Calu3 (cell line): ENCODE data around the gene MID1. TPM values are rescaled to one million over a fixed set of nuclear protein-coding genes. Genes with fewer than 3 reads are reported as not detected.

Source experiments
- BruUV-seq: library from RNA; stranded (reverse); fragments of 400-500 nt; replicated peaks from 2 replicates; lab custom pipeline; 2021; lab: Mats Ljungman, UMichigan
- CTCF ChIA-PET: fragments of 300-600 bp; sonication (Branson Sonifier 250); formaldehyde crosslinking; loops from one replicate; lab custom pipeline; 2022; ENCODE audit warnings: antibody characterized with exemption; lab: Charles Lee
- DNase-seq: peaks from one replicate; pipeline ENCODE4 v3.0.0; 2022
- H3K27ac Mint-ChIP-seq: one replicate; pipeline ENCODE4 v1.8.0; 2022; ENCODE audit warnings: mixed read lengths; ENCODE audit not compliant: unreplicated experiment
- H3K27me3 Mint-ChIP-seq: one replicate; pipeline ENCODE4 v1.8.0; 2022; ENCODE audit warnings: mixed read lengths; ENCODE audit not compliant: unreplicated experiment
- H3K36me3 Mint-ChIP-seq: one replicate; pipeline ENCODE4 v1.8.0; 2022; ENCODE audit warnings: mild to moderate bottlenecking, moderate library complexity, mixed read lengths; ENCODE audit not compliant: insufficient read depth, unreplicated experiment
- H3K4me1 Mint-ChIP-seq: one replicate; pipeline ENCODE4 v1.8.0; 2022; ENCODE audit warnings: mild to moderate bottlenecking, low read depth, mixed read lengths; ENCODE audit not compliant: unreplicated experiment
- H3K4me3 Mint-ChIP-seq: one replicate; pipeline ENCODE4 v1.8.0; 2022; ENCODE audit warnings: mild to moderate bottlenecking, low read depth, moderate library complexity, mixed read lengths; ENCODE audit not compliant: unreplicated experiment
- H3K9me3 Mint-ChIP-seq: one replicate; pipeline ENCODE4 v1.8.0; 2022; ENCODE audit warnings: low read depth, mixed read lengths; ENCODE audit not compliant: unreplicated experiment
- CTCF ChIP-seq: fragments of 200-600 bp; IDR thresholded peaks from one replicate; pipeline ENCODE4 v1.8.0; 2022; ENCODE audit warnings: antibody characterized with exemption; ENCODE audit not compliant: unreplicated experiment
- intact Hi-C: fragments of 100-400 bp; cut with micrococcal nuclease; formaldehyde crosslinking; loops from one replicate; pipeline ENCODE4 v1.10.0; 2022; ENCODE audit not compliant: unreplicated experiment
- total RNA-seq: library from RNA; stranded (reverse); gene quantifications from 2 replicates; pipeline ENCODE4 v1.2.3, GENCODE V29; 2022

Gene MID1
- total RNA-seq, 1 experiment from 2014 or later: 85.6 TPM

- Mint-ChIP-seq H3K36me3 (peaks cover 11% of the 10 kb centered on the region), H3K4me3 (peak overlapping the region; percentile 61), H3K27ac (peak overlapping the region; percentile 97), H3K9me3 (no peaks in the 10 kb centered on the region), H3K27me3 (no peaks in the 10 kb centered on the region), H3K4me1 (peaks cover 36% of the 10 kb centered on the region)
- no peak for TF ChIP-seq CTCF
- CTCF ChIA-PET: interaction anchor here (1.2 kb wide), 1 partner anchor 444 kb away, joined by 4 read pairs; no protein-coding TSS in a partner anchor
- BruUV-seq: TSS peak; percentile 88
- intact Hi-C loops: loop anchor here (5.0 kb wide), 1 partner anchor 307 kb away; no protein-coding TSS in a partner anchor
- DNase-seq: peak; percentile 73
Measured at GRCh38 chrX:10634392-10635161, 14.2 kb upstream of the MID1 start.

DNA sequence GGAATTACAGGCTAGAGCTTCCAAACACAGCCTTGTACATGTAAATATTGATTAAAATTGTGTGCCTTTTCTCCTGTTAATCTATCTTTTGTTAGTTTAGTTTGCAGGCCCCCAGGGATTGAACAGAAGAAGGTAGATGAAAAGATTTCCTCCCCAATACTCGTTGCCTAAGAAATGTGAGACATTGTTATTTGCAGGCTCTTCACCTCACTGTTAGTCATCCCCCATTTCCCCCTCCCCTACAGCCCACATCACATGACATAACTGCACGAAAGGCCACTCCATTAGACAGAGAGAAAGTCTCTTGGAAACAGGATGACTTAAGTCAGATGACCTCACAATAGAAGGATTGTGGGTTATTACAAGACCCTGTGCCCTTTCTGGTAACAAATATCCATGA lies 13.3 kb upstream of the MID1 start:
- peak; percentile 74 for DNase-seq
- no peak for TF ChIP-seq CTCF
- H3K36me3 Mint-ChIP-seq: peaks cover 11% of the 10 kb centered on the region
- peak overlapping the region; percentile 97 for H3K27ac Mint-ChIP-seq
- peak overlapping the region; percentile 61 for H3K4me3 Mint-ChIP-seq
- no peaks in the 10 kb centered on the region for H3K9me3 Mint-ChIP-seq
- peaks cover 37% of the 10 kb centered on the region for H3K4me1 Mint-ChIP-seq
- intact Hi-C loops: loop anchor here (2.0 kb wide), 1 partner anchor 15 kb away; no protein-coding TSS in a partner anchor
- BruUV-seq: no TSS peak
- CTCF ChIA-PET: interaction anchor here (0.6 kb wide), 1 partner anchor 500 kb away, joined by 3 read pairs; no protein-coding TSS in a partner anchor
- H3K27me3 Mint-ChIP-seq: no peaks in the 10 kb centered on the region

DNA sequence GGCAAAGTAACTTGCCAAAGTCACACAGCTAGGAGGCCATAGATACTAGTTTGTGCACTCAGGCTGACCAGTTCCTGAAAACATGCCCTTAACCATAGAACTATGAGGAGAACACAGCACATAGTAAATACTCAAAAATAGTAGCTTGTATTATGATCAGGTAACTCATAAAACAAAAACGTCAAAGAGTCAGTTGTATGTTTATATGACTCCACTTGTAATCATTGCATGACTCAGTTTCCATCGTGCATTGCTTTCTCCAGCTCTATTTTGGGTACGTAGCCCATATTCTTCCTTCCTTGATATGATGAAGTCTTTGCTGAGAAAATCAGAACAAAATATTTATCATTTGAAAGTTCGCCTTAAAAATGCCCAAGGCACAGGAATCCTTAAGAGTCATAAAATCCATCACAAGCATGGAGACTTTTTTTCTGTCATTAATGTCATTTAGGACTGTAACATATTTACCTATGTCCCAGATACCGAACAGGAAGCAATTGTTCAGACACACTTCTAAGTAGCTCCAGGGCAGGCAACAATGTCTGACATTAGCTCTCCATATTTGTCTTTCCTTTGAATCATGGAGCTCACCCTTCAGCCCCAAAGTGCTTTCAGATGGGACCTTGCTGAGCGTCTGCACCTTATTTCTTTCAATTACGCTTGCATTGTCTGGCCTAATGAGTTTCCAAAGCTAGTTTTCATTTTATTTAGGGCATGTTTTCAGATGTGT lies 11.2 kb upstream of the MID1 start:
- no peak for TF ChIP-seq CTCF
- peaks cover 37% of the 10 kb centered on the region for H3K4me1 Mint-ChIP-seq
- intact Hi-C loops: loop anchor here (2.0 kb wide), 1 partner anchor 13 kb away; no protein-coding TSS in a partner anchor
- DNase-seq: no peak
- peaks cover 11% of the 10 kb centered on the region for H3K36me3 Mint-ChIP-seq
- H3K27me3 Mint-ChIP-seq: no peaks in the 10 kb centered on the region
- H3K4me3 Mint-ChIP-seq: no peak overlapping the region
- CTCF ChIA-PET: interaction anchor here (0.5 kb wide), 1 partner anchor 127 kb away, joined by 3 read pairs; no protein-coding TSS in a partner anchor
- BruUV-seq: no TSS peak
- no peak overlapping the region for H3K27ac Mint-ChIP-seq
- no peaks in the 10 kb centered on the region for H3K9me3 Mint-ChIP-seq

DNA sequence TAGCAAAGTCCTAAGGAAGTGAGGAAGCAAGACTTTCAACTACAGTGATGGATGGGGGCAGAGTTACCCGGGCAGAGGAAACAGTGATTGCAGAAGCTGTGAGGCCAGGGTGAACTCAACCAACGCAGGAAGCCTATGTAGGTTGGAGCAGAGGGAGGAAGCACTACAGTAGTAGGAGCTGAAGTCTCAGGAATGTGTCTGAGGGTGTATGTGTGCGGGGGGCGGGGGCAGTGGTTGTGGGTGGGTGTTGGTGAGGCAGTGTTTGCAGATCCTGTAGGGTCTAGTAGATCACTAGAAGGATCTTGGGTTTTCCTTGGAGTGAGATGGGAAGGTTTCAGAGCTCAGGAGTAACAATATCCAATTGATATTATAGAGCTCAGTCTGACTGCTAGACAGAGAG lies 9.9 kb upstream of the MID1 start:
- DNase-seq: no peak
- no peak overlapping the region for H3K4me3 Mint-ChIP-seq
- no TSS peak for BruUV-seq
- H3K27ac Mint-ChIP-seq: no peak overlapping the region
- no peak for TF ChIP-seq CTCF
- peaks cover 11% of the 10 kb centered on the region for H3K36me3 Mint-ChIP-seq
- CTCF ChIA-PET: interaction anchor here (0.6 kb wide), 1 partner anchor 1658 kb away, joined by 4 read pairs; no protein-coding TSS in a partner anchor
- intact Hi-C loops: no loop called here
- H3K27me3 Mint-ChIP-seq: no peaks in the 10 kb centered on the region
- no peaks in the 10 kb centered on the region for H3K9me3 Mint-ChIP-seq
- peaks cover 28% of the 10 kb centered on the region for H3K4me1 Mint-ChIP-seq
